Activated T-cell treated with anti-CD3 and anti-CD28 coated beads, Interleukin-2, amount 50 U/mL, for 24 hours (primary cell): ENCODE measurements around the gene LRMDA.

Experiments
- DNase-seq: peaks from one replicate; pipeline ENCODE4 v3.0.0-alpha.2; 2020
- H3K27ac Mint-ChIP-seq: 2 replicates; pipeline ENCODE4 v1.8.0; 2020; ENCODE audit warnings: mild to moderate bottlenecking, mixed read lengths
- H3K27me3 Mint-ChIP-seq: 2 replicates; pipeline ENCODE4 v1.8.0; 2020; ENCODE audit warnings: mixed read lengths
- H3K36me3 Mint-ChIP-seq: 2 replicates; pipeline ENCODE4 v1.8.0; 2020; ENCODE audit warnings: low read depth, mixed read lengths
- H3K4me1 Mint-ChIP-seq: 2 replicates; pipeline ENCODE4 v1.8.0; 2020; ENCODE audit warnings: low read depth, mixed read lengths
- H3K4me3 Mint-ChIP-seq: 2 replicates; pipeline ENCODE4 v1.8.0; 2020; ENCODE audit warnings: mild to moderate bottlenecking, moderate library complexity, mixed read lengths
- H3K9me3 Mint-ChIP-seq: 2 replicates; pipeline ENCODE4 v1.8.0; 2020; ENCODE audit warnings: mixed read lengths

LRMDA gene

DNA sequence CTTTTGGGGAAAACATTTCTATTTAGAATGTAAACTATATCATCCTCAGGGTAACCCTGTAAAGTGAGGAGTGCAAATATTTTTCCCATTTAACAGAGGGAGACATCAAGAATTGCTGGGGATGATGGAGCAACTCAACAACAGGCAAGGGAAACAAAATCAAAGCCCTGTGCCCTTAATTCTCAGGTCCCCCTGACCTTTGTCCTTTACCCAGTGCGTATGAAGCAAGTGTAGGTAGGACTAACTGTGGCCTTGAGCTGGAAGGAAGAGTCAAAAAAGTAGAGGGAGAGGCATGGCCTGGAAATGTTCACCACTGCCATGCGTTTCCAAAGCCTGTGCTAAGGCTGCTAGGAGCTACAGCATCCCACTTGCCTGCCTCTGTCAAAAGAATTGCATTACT lies 896.9 kb downstream of the LRMDA start:
- no peaks in the 10 kb centered on the region for H3K9me3 Mint-ChIP-seq
- H3K4me3 Mint-ChIP-seq = no peak overlapping the region
- H3K4me1 Mint-ChIP-seq = no peaks in the 10 kb centered on the region
- no peak for DNase-seq
- no peaks in the 10 kb centered on the region for H3K27me3 Mint-ChIP-seq
- H3K27ac Mint-ChIP-seq = no peak overlapping the region
- no peaks in the 10 kb centered on the region for H3K36me3 Mint-ChIP-seq

DNA sequence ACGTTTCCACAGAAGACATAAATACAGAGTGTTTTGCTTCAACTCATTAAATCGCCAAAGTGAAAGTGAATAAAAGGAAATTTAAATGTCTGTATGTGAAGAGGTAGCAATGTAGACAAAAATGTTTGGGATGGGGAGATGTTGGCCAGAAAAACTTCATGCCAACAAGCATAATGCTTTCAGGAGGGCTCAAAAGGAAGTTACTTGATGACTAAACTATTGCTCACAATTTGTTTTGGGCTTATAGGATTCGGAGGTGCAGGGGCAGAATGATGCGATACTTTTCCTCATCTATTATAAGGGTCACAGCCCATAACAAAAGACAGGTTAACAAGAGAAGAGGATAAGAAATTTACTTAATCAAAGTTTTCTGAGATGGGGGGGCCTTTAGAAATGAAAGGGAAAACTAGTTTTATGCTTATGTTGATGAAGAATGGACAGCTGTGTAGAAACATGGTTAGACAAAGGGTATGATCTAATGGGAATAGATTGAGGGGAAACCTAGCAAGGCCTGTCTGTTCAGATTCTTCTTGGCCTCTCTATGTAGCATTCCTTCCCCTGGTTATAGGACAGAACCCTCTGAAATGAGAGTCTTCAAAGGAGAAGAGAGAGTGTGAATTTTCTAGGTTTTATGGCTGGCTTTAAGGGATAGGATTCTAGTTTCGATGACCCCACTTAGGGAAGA lies 898.6 kb downstream of the LRMDA start:
- Mint-ChIP-seq H3K36me3 (no peaks in the 10 kb centered on the region), H3K27me3 (no peaks in the 10 kb centered on the region), H3K4me3 (no peak overlapping the region), H3K27ac (no peak overlapping the region), H3K4me1 (no peaks in the 10 kb centered on the region), H3K9me3 (no peaks in the 10 kb centered on the region)
- no peak for DNase-seq

DNA sequence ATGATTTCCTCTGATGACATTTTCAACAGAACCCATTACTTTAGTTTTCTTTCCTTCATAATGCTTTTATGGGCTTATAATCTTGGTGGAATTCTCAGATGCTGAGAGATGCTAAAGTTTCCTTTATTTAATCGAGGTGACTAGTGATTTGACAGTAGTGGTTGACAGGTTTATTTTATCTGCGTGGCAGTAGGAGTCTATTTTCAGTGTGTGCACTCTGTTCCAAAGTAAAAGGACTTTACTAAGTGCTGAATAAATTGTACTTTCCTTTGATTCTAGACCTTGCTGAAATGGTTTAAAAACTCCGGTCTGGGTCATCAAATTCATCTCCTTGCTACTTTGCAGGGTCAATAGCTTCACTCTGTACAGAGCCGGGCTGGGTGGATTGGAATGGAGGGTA lies 900.3 kb downstream of the LRMDA start:
- Mint-ChIP-seq H3K4me1 (no peaks in the 10 kb centered on the region), H3K4me3 (no peak overlapping the region), H3K9me3 (no peaks in the 10 kb centered on the region), H3K36me3 (no peaks in the 10 kb centered on the region), H3K27me3 (no peaks in the 10 kb centered on the region), H3K27ac (no peak overlapping the region)
- DNase-seq = no peak

DNA sequence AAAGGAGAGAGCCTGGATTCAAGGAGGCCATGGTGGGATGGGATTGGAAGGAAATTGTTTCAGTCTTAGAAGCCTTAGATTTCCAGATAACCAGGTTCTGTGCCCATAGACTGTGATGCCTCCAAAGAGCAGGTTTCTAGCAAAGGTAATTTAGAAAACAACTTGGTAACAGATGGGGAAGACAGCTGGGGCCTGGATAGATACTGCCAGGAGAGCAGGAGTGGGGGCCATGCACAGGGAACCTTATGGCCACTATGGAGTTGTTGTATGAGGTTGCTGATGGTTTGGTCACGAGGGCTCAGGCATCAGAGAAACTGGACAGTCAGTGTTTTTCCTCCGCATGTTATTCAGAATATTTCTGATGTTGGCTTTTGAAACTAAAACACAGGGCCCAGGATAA lies 901.9 kb downstream of the LRMDA start:
- no peaks in the 10 kb centered on the region for H3K4me1 Mint-ChIP-seq
- no peak for DNase-seq
- no peaks in the 10 kb centered on the region for H3K27me3 Mint-ChIP-seq
- no peaks in the 10 kb centered on the region for H3K36me3 Mint-ChIP-seq
- H3K9me3 Mint-ChIP-seq = no peaks in the 10 kb centered on the region
- H3K4me3 Mint-ChIP-seq = no peak overlapping the region
- H3K27ac Mint-ChIP-seq = no peak overlapping the region

DNA sequence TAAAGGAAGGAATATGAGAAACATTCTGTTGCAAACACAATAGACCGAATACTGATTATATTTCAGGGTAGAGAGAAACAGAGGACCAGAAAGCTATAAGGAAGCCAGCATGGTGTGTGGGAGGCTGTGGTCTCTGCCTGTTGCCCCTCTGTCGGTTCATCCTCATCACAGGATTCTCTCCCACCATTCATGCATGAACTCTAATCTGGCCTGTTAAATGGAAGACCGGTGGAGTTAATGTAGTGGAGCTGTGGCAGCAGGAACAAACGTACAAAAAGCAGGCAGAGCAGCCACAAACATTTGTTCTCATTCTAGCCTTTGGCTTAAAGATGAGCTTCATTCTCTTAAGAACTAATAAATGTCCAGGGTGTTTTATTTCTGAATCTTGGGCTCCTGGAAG lies 902.4 kb downstream of the LRMDA start:
- Mint-ChIP-seq H3K4me1 (no peaks in the 10 kb centered on the region), H3K36me3 (no peaks in the 10 kb centered on the region), H3K27ac (no peak overlapping the region), H3K9me3 (no peaks in the 10 kb centered on the region), H3K27me3 (no peaks in the 10 kb centered on the region), H3K4me3 (no peak overlapping the region)
- DNase-seq = no peak

DNA sequence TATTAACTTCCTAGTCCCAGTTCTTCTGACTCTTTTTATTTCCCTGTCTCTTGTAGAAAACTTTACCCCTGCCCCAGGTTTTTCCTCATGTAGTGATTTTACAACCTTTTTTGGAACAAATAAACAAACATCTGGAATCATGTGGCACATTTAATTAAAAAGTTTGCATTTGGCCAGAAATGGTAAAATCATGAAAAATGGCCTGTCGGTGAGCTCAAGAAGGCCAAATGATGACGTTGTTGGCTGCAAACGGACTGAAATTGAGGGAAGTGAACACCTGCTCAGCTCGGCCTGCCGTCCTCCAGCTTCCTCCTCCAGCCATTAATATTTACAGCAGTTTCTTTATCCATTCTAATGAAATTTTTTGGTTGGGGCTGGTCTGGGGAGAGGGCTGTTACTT lies 902.8 kb downstream of the LRMDA start:
- Mint-ChIP-seq H3K4me3 (no peak overlapping the region), H3K27ac (no peak overlapping the region), H3K36me3 (no peaks in the 10 kb centered on the region), H3K4me1 (no peaks in the 10 kb centered on the region), H3K27me3 (no peaks in the 10 kb centered on the region), H3K9me3 (no peaks in the 10 kb centered on the region)
- DNase-seq = no peak

DNA sequence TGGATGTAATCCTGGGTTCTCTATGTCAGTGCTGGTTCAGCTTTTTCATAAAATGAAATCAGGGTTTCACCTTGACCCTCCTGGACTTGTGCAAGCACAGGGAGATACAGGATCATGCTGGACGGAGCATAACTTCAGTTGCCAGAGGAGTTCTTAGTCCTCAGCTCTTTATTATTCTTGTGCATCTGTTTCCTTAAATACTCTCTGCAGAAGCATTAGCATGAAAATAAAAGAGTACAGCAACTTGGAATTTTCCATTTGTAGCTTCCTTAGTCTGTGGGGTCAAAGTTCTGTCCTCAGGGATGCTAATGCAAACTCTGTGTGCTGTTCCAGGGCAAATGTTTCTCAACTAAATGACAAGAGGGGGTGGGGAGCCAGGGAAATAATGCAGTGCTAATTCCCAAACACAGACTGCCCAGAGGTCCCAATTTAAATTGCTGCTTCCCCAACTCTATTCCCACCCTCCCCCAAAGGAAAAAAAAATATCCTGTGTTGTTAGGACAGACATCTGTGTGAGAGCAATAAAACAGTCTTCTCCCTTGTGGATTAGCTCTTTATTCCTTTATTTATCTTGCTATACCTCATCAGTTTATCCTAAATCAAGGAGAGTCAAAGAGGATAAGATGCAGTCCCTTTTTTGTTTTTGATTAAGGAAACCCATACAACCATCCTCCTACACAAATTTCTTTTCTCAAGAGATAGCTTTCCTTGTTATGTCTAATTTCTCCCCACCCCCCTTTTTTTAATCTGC lies 905.0 kb downstream of the LRMDA start:
- no peak overlapping the region for H3K4me3 Mint-ChIP-seq
- H3K36me3 Mint-ChIP-seq = no peaks in the 10 kb centered on the region
- no peaks in the 10 kb centered on the region for H3K9me3 Mint-ChIP-seq
- H3K4me1 Mint-ChIP-seq = no peaks in the 10 kb centered on the region
- no peaks in the 10 kb centered on the region for H3K27me3 Mint-ChIP-seq
- DNase-seq = no peak
- H3K27ac Mint-ChIP-seq = no peak overlapping the region

DNA sequence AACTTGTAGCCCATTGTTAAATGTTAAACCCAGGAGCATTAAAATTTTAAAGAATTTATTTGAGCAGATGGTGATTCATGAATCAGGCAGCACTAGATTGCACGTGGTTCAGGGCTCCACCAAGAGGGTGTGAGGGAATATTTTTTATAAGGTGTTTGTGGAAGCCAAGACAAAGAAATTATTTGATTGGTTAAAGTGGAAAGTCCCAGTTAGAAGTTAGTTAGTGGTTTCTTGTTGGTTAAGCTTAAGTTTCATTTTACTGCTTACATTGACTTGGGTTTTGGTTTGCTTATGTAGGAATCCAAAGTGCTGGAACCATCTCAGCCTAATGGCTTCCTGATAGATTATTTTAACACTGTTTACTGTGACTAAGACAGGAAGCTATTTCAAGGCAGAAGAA lies 906.2 kb downstream of the LRMDA start:
- H3K27ac Mint-ChIP-seq = no peak overlapping the region
- H3K4me1 Mint-ChIP-seq = no peaks in the 10 kb centered on the region
- no peaks in the 10 kb centered on the region for H3K9me3 Mint-ChIP-seq
- no peaks in the 10 kb centered on the region for H3K27me3 Mint-ChIP-seq
- no peak for DNase-seq
- no peak overlapping the region for H3K4me3 Mint-ChIP-seq
- H3K36me3 Mint-ChIP-seq = no peaks in the 10 kb centered on the region

DNA sequence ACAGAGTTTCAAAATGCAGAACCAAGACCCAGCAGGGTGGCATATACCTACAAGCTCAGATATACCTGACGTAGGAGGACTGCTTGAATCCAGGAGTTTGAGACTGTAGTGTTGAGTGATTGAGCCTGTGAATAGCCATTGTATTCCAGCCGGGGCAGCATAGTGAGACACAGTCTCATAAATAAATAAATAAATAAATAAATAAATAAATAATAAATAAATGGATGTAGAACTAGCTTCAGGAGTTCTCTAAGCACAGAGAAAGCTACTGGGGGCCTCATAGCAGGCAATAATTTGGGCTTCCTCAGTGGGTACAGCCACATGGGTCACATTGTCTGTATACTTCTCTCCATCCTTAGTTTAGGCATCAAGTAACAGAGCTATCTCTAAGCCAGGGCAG lies 906.8 kb downstream of the LRMDA start:
- Mint-ChIP-seq H3K27ac (no peak overlapping the region), H3K4me1 (no peaks in the 10 kb centered on the region), H3K9me3 (no peaks in the 10 kb centered on the region), H3K4me3 (no peak overlapping the region), H3K27me3 (no peaks in the 10 kb centered on the region), H3K36me3 (no peaks in the 10 kb centered on the region)
- no peak for DNase-seq

DNA sequence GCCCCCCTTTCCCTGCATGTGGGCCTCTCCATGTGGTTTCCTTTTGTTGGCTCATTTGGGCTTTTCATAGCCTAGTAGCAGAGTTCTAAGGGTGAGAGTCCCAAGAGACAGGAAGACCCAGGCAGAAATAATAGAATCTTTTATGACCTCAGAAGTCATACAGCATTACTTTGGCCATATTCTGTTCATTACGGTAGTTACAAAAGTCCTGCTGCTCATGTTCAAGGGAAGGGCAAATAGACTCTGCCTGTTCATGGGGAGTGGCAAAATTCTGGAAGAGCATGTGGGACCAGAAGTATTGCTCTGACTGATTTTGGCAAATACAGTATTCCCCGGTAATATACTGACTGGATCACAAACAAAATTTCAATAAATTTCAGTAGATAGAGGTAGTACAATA lies 910.3 kb downstream of the LRMDA start:
- Mint-ChIP-seq H3K4me3 (no peak overlapping the region), H3K27me3 (no peaks in the 10 kb centered on the region), H3K36me3 (no peaks in the 10 kb centered on the region), H3K4me1 (no peaks in the 10 kb centered on the region), H3K27ac (no peak overlapping the region), H3K9me3 (no peaks in the 10 kb centered on the region)
- no peak for DNase-seq

DNA sequence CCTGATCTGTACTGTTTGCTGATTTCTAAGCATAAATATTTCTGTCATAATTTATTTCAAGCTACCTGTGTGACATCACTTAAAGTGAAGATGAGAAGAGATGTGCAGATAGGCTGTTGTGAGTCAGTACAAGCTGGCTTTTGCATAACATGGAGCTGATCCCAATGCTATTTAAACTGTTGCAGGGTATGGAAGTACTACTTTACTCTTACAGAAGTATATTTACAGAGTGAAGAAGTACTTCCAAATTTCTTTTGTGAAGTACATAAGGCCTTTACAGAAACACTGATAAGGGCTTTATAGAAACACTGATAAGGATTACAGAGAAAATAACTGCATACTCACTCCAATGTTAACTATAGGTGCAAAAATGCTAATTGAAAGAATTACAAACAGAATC lies 911.6 kb downstream of the LRMDA start:
- H3K27ac Mint-ChIP-seq = no peak overlapping the region
- H3K36me3 Mint-ChIP-seq = no peaks in the 10 kb centered on the region
- H3K9me3 Mint-ChIP-seq = no peaks in the 10 kb centered on the region
- DNase-seq = no peak
- no peaks in the 10 kb centered on the region for H3K27me3 Mint-ChIP-seq
- no peaks in the 10 kb centered on the region for H3K4me1 Mint-ChIP-seq
- H3K4me3 Mint-ChIP-seq = no peak overlapping the region

DNA sequence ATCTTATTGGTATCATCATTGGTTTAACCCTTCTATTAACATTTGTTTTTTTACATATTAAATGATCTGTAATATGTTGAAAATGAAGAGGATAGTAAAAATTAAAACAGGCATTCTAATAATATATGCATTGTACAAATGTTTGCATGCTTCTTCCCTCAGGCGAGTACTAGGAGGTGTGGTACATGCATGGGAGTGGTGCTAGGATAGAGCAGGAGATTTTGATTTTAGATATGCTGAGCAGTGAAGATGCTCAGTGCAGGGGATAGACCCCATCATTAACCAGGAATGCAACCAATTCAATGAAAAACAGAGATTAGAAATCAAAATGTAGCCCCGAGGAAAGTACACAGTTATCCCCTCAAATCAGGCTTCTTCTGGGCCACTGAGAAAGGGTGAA lies 916.4 kb downstream of the LRMDA start:
- H3K4me3 Mint-ChIP-seq = no peak overlapping the region
- no peaks in the 10 kb centered on the region for H3K9me3 Mint-ChIP-seq
- H3K4me1 Mint-ChIP-seq = no peaks in the 10 kb centered on the region
- H3K36me3 Mint-ChIP-seq = no peaks in the 10 kb centered on the region
- H3K27ac Mint-ChIP-seq = no peak overlapping the region
- no peak for DNase-seq
- no peaks in the 10 kb centered on the region for H3K27me3 Mint-ChIP-seq

DNA sequence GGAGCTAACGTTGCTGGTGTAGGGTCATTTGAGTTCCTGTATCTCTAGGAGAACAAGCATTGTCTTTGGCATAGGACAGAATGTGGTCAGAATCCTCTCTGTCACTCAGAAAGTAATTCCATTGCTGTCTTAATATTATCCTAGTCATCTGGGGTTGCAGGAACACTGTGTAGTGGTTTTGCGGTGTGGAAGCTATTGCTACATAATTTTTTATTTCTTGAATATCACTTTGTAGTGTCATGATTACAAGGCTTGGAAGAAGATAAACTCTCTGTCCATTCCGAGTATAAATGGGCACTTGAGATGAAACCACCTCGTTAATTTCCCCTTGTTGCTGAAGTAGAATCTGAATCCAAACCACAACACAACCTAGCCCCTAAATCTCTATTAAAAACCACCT lies 919.2 kb downstream of the LRMDA start:
- H3K9me3 Mint-ChIP-seq = no peaks in the 10 kb centered on the region
- H3K4me1 Mint-ChIP-seq = no peaks in the 10 kb centered on the region
- no peak for DNase-seq
- no peak overlapping the region for H3K4me3 Mint-ChIP-seq
- H3K27me3 Mint-ChIP-seq = no peaks in the 10 kb centered on the region
- H3K27ac Mint-ChIP-seq = no peak overlapping the region
- H3K36me3 Mint-ChIP-seq = no peaks in the 10 kb centered on the region

DNA sequence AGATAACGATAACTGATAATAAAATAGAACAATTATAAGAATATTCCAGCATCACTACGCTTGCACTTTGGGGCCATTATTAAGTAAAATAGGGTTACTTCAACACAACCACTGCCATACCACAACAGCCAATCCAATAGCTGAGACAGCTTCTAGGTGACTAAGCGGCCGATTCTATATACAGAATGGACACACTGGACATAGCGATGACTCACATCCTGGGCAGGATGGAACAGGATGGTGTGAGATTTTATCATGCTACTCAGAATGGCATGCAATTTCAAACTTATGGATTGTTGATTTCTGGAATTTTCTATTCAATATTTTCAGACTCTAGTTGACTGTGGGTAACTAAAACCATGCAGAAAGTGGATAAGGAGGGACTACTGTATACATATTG lies 920.9 kb downstream of the LRMDA start:
- H3K4me3 Mint-ChIP-seq = no peak overlapping the region
- H3K4me1 Mint-ChIP-seq = no peaks in the 10 kb centered on the region
- no peak overlapping the region for H3K27ac Mint-ChIP-seq
- DNase-seq = no peak
- no peaks in the 10 kb centered on the region for H3K36me3 Mint-ChIP-seq
- no peaks in the 10 kb centered on the region for H3K9me3 Mint-ChIP-seq
- no peaks in the 10 kb centered on the region for H3K27me3 Mint-ChIP-seq

DNA sequence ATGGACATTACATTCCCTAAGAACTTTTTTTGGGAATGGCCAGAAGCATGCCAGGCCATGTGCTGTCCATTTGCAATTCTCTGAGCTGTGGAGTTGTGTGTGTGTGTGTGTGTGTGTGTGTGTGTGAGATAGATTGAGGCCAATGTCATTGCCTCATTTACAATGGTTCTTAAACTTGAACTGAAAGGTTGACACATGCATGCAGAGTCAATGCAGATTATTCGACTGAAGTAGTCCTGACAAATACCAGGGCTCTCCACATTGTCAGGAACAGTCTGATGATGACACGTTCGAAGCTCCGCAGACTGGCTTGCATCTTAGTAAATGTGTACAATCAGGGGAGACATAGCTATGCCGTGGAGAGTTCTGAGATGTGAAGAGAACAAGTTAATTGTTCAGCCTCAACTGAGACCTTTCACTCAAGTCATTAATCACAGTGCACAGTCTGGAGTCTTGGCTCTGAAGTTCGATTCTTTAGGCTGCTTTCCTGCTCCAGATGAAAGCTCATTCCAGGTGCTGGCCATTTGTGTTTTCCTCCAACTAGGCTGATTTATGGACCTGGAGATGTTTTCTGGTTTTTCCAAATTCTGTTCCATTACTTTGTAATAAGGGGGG lies 921.9 kb downstream of the LRMDA start:
- no peak overlapping the region for H3K27ac Mint-ChIP-seq
- no peak for DNase-seq
- no peaks in the 10 kb centered on the region for H3K36me3 Mint-ChIP-seq
- H3K27me3 Mint-ChIP-seq = no peaks in the 10 kb centered on the region
- H3K4me3 Mint-ChIP-seq = no peak overlapping the region
- H3K9me3 Mint-ChIP-seq = no peaks in the 10 kb centered on the region
- H3K4me1 Mint-ChIP-seq = no peaks in the 10 kb centered on the region
